Panc1 (cell line): ENCODE data around the gene EFR3B.

ENCODE experiments used
- REST ChIP-seq, 2 experiments: IDR thresholded peaks; 2 replicates each; pipeline ENCODE4 v1.6.1; 2011 to 2012; ENCODE audit warnings: low read depth in 2 of 2, control low read depth in 1 of 2, low read length in 1 of 2, mild to moderate bottlenecking in 1 of 2, moderate library complexity in 1 of 2; ENCODE audit not compliant: insufficient read depth in 1 of 2
- TF ChIP-seq, protein P1 (sequence below): fragments of 450-650 bp; IDR thresholded peaks from 2 replicates; pipeline ENCODE4 v1.5.1; 2017; ENCODE audit warnings: mild to moderate bottlenecking

DNA sequence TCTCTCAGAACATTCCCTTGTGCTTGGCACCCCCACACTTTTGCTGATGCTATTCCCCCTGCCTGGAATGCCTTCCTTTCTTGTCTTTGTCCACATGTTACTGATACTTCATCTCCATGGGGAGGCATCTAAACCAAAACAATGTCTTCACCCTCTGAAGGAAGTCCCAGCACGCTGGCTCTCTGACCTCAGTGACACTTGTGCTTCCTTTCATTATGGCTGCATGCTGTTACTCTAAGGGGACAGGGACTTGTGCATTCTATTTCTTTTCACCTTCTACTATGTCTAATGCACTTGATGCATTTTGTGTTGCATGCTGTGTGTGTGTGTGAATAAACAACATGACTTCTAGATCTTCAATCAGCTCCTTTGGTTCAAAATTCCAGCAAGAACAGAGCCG lies 24.6 kb downstream of the EFR3B start:
- TF ChIP-seq, protein P1, sequence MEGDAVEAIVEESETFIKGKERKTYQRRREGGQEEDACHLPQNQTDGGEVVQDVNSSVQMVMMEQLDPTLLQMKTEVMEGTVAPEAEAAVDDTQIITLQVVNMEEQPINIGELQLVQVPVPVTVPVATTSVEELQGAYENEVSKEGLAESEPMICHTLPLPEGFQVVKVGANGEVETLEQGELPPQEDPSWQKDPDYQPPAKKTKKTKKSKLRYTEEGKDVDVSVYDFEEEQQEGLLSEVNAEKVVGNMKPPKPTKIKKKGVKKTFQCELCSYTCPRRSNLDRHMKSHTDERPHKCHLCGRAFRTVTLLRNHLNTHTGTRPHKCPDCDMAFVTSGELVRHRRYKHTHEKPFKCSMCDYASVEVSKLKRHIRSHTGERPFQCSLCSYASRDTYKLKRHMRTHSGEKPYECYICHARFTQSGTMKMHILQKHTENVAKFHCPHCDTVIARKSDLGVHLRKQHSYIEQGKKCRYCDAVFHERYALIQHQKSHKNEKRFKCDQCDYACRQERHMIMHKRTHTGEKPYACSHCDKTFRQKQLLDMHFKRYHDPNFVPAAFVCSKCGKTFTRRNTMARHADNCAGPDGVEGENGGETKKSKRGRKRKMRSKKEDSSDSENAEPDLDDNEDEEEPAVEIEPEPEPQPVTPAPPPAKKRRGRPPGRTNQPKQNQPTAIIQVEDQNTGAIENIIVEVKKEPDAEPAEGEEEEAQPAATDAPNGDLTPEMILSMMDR = no peak
- TF ChIP-seq REST (IDR thresholded peaks at IDR 0.05; ENCODE audit: insufficient read depth in 1 of 2, low read depth in 2 of 2, low read length in 1 of 2) = no peak
